NCI-H2227 (cell line): ENCODE data around the gene LEO1.

Experiments
- DNase-seq: peaks from one replicate; lab custom pipeline; 2025; ENCODE audit not compliant: unreplicated experiment; lab: John Stamatoyannopoulos, UW

LEO1 gene

GRCh38 chr15:51971375-51972133 is at the start of gene LEO1:
Gene LEO1, minus strand, starts transcription at chr15:51971778. Its CDS starts 33 bp downstream, at chr15:51971745.
- DNase-seq = peak; percentile 97

- no peak for DNase-seq
These were observed 49.6 kb upstream of the LEO1 start for GRCh38 chr15:52021128-52021671.

- DNase-seq = no peak
These were observed 48.9 kb upstream of the LEO1 start for GRCh38 chr15:52020221-52021085.

- peak; percentile 66 for DNase-seq
These were observed 48.0 kb upstream of the LEO1 start for GRCh38 chr15:52019394-52020220.

GRCh38 chr15:52018693-52019393 is 47.3 kb upstream of the LEO1 start, which contains the start of gene MAPK6:
Gene MAPK6, plus strand, starts transcription at chr15:52019219. Its CDS starts 27,242 bp downstream, at chr15:52046461.
- DNase-seq = peak; percentile 92

GRCh38 chr15:52018244-52018643 is 46.7 kb upstream of the LEO1 start:
- no peak for DNase-seq

- no peak for DNase-seq
These were observed 44.7 kb upstream of the LEO1 start for GRCh38 chr15:52016316-52016715.

- DNase-seq = no peak
These were observed 43.0 kb upstream of the LEO1 start for GRCh38 chr15:52014616-52015015.

GRCh38 chr15:52013151-52013791 is 41.7 kb upstream of the LEO1 start:
- no peak for DNase-seq

GRCh38 chr15:52012210-52012609 is 40.6 kb upstream of the LEO1 start:
- DNase-seq = no peak

- peak; percentile 18 for DNase-seq
These were observed 40.1 kb upstream of the LEO1 start for GRCh38 chr15:52011711-52012144.

- DNase-seq = no peak
These were observed 39.3 kb upstream of the LEO1 start for GRCh38 chr15:52010633-52011595.

- DNase-seq = no peak
These were observed 37.3 kb upstream of the LEO1 start for GRCh38 chr15:52008698-52009434.

GRCh38 chr15:52008359-52008697 is 36.8 kb upstream of the LEO1 start:
- no peak for DNase-seq

GRCh38 chr15:52006702-52007340 is 35.2 kb upstream of the LEO1 start:
- DNase-seq = no peak

- DNase-seq = no peak
These were observed 34.4 kb upstream of the LEO1 start for GRCh38 chr15:52005748-52006701.
